ENCODE data around the gene CXorf38. TPM values are rescaled to one million over a fixed set of nuclear protein-coding genes. Genes with fewer than 3 reads are reported as not detected.
"Not testable (repeated sequence)": the region's sequence is repeated elsewhere in the genome, so short reads cannot be mapped to it uniquely, and the experiment has no call there.

Gene CXorf38
- polyA plus RNA-seq, 2 of the 4 experiments (the other 2 are of a cell fraction): 9.8 to 14.3 TPM

DNA sequence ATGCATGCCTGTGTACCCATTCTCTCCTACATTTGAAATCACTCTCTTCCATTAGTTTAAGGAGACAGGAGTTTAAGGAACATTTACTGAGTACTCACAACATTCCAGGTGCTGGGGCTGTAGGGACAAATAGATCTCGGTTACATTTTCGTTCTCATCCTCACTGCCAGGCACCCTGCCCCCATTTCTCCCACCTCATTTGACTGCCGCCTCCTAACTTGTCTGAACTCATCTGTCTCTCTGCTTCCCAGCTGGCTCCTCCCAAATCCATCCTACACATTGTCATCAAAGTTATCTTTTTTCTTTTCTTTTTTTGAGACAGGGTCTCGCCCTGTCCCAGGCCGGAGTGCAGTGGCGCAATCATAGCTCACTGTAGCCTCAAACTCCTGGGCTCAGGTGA, 43.9 kb downstream of the CXorf38 start:
- H3K27ac ChIP-seq: no peak overlapping the region
- H3K4me1 ChIP-seq: no peaks in the 10 kb centered on the region
- no peak overlapping the region for H3K4me2 ChIP-seq
- no peak overlapping the region for H3K4me3 ChIP-seq
- ChIA-PET CTCF (interaction anchor here (1.1 to 1.4 kb wide), 2 partner anchors 28 to 59 kb away, joined by 3 read pairs; no protein-coding TSS in a partner anchor), POLR2A (no interaction called here)
- no peaks in the 10 kb centered on the region for H3K9me3 ChIP-seq
- no peak for DNase-seq (ENCODE audit: low read depth in 1 of 2, low spot score in 1 of 2)
- no peak for ATAC-seq
- FAIRE-seq: no peak
- TF ChIP-seq POLR2A (IDR thresholded peaks at IDR 0.05; ENCODE audit: low read length): no peak
- 97% methylated on average over 6 of the region's 6 CpGs for WGBS (ENCODE audit: missing lambda C conversion rate)

DNA sequence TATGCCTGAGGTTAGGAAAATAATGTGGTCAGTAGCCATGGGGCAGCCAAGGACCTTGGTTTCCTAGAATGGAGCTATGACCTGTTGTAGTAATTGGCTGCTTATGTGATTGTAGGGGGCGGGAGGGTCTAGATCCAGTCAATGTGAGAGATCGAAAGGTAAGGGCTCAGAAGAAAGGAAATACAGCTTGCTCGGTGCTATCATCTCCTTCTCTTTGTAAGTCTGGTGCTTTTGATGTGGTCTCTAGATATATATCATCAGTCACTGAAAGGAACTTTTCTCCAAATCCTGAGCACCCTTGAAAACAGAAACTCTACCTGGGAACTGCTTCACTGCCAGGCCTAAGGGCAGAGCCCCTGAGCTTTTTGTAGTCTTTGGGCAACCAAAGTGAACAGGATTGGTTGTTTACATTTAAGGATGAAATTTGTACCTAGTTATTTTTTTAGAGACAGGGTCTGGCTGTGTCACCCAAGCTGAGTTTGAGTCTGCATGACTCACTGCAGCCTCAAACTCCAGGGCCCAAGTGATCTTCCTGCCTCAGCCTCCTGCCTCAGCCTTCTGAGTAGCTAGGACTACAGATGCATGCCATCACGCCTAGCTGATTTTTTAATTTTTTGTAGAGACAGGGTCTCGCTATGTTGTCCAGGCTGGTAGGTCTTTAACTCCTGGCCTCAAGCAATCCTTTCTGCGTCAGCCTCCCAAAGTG, 57.6 kb downstream of the CXorf38 start:
- FAIRE-seq; CTCF ChIA-PET; H3K4me1 ChIP-seq; H3K4me3 ChIP-seq; H3K9me3 ChIP-seq; ATAC-seq; H3K27ac ChIP-seq; POLR2A ChIA-PET; DNase-seq (ENCODE audit: low read depth in 1 of 2, low spot score in 1 of 2); H3K4me2 ChIP-seq: not testable (repeated sequence)
- WGBS (ENCODE audit: missing lambda C conversion rate): 98% methylated on average over 6 of the region's 6 CpGs

DNA sequence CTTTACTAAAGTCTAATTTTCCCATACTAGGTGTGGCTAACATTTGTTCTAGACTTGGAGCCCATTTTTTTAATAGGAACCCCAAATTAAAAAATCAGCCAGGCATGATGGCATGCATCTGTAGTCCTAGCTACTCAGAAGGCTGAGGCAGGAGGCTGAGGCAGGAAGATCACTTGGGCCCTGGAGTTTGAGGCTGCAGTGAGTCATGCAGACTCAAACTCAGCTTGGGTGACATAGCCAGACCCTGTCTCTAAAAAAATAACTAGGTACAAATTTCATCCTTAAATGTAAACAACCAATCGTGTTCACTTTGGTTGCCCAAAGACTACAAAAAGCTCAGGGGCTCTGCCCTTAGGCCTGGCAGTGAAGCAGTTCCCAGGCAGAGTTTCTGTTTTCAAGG, 59.7 kb downstream of the CXorf38 start:
- CTCF ChIA-PET; H3K9me3 ChIP-seq; POLR2A ChIA-PET; FAIRE-seq; H3K4me1 ChIP-seq; H3K4me2 ChIP-seq; H3K4me3 ChIP-seq; DNase-seq (ENCODE audit: low read depth in 1 of 2, low spot score in 1 of 2); ATAC-seq; H3K27ac ChIP-seq: not testable (repeated sequence)
- WGBS (ENCODE audit: missing lambda C conversion rate): 23% methylated on average over 1 of the region's 1 CpG

DNA sequence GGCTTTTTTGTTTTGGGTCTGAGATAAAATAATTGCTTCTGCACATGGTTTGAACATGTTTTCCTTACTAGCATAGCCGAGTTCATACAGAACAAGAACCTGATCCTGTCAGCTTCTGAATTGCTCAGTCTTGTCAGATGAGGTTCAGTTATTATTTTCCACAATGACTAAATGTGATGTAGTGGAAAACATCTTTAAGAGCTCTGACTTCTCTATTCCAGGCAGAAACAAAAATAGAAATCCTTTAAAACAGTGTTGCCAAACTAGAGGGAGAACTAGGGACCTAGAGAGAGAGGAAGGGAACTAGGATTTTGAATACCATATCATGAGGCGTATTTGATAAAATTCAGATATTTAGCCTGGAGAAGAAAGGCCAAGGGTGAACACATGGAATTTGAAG, 64.5 kb downstream of the CXorf38 start:
- 88% methylated on average over 2 of the region's 2 CpGs for WGBS (ENCODE audit: missing lambda C conversion rate)
- no peaks in the 10 kb centered on the region for H3K9me3 ChIP-seq
- TF ChIP-seq POLR2A (IDR thresholded peaks at IDR 0.05; ENCODE audit: low read length): no peak
- TF ChIP-seq, protein P1, sequence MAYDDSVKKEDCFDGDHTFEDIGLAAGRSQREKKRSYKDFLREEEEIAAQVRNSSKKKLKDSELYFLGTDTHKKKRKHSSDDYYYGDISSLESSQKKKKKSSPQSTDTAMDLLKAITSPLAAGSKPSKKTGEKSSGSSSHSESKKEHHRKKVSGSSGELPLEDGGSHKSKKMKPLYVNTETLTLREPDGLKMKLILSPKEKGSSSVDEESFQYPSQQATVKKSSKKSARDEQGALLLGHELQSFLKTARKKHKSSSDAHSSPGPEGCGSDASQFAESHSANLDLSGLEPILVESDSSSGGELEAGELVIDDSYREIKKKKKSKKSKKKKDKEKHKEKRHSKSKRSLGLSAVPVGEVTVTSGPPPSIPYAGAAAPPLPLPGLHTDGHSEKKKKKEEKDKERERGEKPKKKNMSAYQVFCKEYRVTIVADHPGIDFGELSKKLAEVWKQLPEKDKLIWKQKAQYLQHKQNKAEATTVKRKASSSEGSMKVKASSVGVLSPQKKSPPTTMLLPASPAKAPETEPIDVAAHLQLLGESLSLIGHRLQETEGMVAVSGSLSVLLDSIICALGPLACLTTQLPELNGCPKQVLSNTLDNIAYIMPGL (CRISPR knock-in tag; IDR thresholded peaks at IDR 0.05; ENCODE audit: borderline replicate concordance): no peak
- TF ChIP-seq CHD4 (IDR thresholded peaks at IDR 0.05; ENCODE audit: borderline replicate concordance): no peak
- no peak for TF ChIP-seq FOSB (CRISPR knock-in tag; IDR thresholded peaks at IDR 0.05)
- TF ChIP-seq CHD2 (IDR thresholded peaks at IDR 0.05; ENCODE audit: low read length, partially characterized antibody): no peak
- H3K4me1 ChIP-seq: peaks cover 12% of the 10 kb centered on the region; the same call in 2 of the 3 replicates
- no peak for DNase-seq (ENCODE audit: low read depth in 1 of 2, low spot score in 1 of 2)
- FAIRE-seq: no peak
- no peak for ATAC-seq
- POLR2A ChIA-PET: no interaction called here
- no peak overlapping the region for H3K27ac ChIP-seq
- CTCF ChIA-PET: interaction anchor here (2.0 kb wide), 1 partner anchor 9 kb away, joined by 5 read pairs; no protein-coding TSS in a partner anchor
- H3K4me2 ChIP-seq: no peak overlapping the region
- no peak overlapping the region for H3K4me3 ChIP-seq

DNA sequence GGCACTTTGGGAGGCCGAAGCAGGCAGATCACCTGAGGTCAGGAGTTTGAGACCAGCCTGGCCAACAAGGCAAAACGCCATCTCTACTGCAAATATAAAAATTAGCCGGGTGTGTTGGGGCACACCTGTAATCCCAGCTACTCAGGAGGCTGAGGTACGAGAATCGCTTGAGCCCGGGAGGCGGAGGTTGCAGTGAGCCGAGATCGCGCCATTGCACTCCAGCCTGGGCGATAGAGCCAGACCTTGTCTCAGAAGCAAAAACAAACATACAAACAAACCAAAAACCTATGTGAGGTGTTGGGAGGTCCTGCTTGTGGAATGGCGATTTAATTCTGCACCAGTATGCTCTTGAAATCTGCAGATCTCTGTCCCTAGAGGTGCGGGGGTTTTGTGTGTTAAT, 65.2 kb downstream of the CXorf38 start:
- POLR2A ChIA-PET; H3K27ac ChIP-seq; DNase-seq (ENCODE audit: low read depth in 1 of 2, low spot score in 1 of 2); ATAC-seq; H3K4me1 ChIP-seq; H3K9me3 ChIP-seq; FAIRE-seq: not testable (repeated sequence)
- 95% methylated on average over 13 of the region's 13 CpGs for WGBS (ENCODE audit: missing lambda C conversion rate)
- Histone ChIP-seq H3K4me2 (peak overlapping the region; percentile 91), H3K4me3 (peak overlapping the region; percentile 87; the same call in 2 of the 3 replicates)
- CTCF ChIA-PET: interaction anchor here (2.0 kb wide), 1 partner anchor 8 kb away, joined by 5 read pairs; no protein-coding TSS in a partner anchor

DNA sequence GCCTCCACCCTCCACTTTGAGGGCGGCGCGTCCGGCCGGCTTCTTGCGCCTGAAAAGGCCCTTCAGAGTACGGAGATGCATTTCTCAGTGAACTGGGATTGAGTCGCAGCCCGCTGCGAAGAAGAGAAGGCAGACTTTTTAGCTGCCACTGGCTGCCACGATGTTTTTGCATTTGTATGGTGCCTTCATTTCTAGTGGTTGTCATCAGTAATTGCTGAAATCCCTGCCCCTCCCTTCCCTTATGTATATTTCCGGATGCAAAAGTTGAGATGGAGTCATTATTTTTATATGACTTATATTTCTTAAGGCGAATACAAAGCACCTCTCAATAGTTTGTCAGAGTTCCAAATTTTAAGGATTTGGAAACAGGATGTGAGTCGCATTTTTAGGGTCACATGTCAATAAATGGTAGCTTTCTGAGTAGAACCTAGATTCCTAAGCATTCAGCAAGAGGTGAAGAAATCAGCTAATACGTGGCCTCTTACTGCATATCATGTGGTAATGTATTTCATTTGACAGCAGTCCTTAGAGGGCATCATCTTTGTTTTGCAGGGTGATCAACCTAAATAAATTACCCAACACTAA, 65.9 kb downstream of the CXorf38 start:
- ChIA-PET CTCF (no interaction called here), POLR2A (interaction anchor here (1.0 kb wide), 1 partner anchor 13 kb away, joined by 3 read pairs; no protein-coding TSS in a partner anchor)
- FAIRE-seq: no peak
- Histone ChIP-seq H3K27ac (peak overlapping the region; percentile 80 to 96), H3K4me3 (peak overlapping the region; percentile 87), H3K4me1 (peaks cover 6% of the 10 kb centered on the region; the same call in 2 of the 3 replicates), H3K9me3 (no peaks in the 10 kb centered on the region), H3K4me2 (peak overlapping the region; percentile 91)
- ATAC-seq: peak; percentile 6 to 11; a peak in 2 of 6 replicates
- WGBS (ENCODE audit: missing lambda C conversion rate): 4% methylated on average over 9 of the region's 15 CpGs
- DNase-seq (ENCODE audit: low read depth in 1 of 2, low spot score in 1 of 2): peak in 1 of 2 experiments; percentile 14
- TF ChIP-seq, protein P2, sequence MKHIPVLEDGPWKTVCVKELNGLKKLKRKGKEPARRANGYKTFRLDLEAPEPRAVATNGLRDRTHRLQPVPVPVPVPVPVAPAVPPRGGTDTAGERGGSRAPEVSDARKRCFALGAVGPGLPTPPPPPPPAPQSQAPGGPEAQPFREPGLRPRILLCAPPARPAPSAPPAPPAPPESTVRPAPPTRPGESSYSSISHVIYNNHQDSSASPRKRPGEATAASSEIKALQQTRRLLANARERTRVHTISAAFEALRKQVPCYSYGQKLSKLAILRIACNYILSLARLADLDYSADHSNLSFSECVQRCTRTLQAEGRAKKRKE (CRISPR knock-in tag; IDR thresholded peaks at IDR 0.05; ENCODE audit: low read depth): no peak
- no peak for TF ChIP-seq HDAC2 (IDR thresholded peaks at IDR 0.05)
- TF ChIP-seq, protein P3, sequence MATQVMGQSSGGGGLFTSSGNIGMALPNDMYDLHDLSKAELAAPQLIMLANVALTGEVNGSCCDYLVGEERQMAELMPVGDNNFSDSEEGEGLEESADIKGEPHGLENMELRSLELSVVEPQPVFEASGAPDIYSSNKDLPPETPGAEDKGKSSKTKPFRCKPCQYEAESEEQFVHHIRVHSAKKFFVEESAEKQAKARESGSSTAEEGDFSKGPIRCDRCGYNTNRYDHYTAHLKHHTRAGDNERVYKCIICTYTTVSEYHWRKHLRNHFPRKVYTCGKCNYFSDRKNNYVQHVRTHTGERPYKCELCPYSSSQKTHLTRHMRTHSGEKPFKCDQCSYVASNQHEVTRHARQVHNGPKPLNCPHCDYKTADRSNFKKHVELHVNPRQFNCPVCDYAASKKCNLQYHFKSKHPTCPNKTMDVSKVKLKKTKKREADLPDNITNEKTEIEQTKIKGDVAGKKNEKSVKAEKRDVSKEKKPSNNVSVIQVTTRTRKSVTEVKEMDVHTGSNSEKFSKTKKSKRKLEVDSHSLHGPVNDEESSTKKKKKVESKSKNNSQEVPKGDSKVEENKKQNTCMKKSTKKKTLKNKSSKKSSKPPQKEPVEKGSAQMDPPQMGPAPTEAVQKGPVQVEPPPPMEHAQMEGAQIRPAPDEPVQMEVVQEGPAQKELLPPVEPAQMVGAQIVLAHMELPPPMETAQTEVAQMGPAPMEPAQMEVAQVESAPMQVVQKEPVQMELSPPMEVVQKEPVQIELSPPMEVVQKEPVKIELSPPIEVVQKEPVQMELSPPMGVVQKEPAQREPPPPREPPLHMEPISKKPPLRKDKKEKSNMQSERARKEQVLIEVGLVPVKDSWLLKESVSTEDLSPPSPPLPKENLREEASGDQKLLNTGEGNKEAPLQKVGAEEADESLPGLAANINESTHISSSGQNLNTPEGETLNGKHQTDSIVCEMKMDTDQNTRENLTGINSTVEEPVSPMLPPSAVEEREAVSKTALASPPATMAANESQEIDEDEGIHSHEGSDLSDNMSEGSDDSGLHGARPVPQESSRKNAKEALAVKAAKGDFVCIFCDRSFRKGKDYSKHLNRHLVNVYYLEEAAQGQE (IDR thresholded peaks at IDR 0.05): no peak
- no peak for TF ChIP-seq HOXB13 (CRISPR knock-in tag; IDR thresholded peaks at IDR 0.05; ENCODE audit: low read depth)
- TF ChIP-seq CBX8 (IDR thresholded peaks at IDR 0.05): no peak
- TF ChIP-seq TP53 (CRISPR knock-in tag; IDR thresholded peaks at IDR 0.05): no peak
- TF ChIP-seq SMC3 (IDR thresholded peaks at IDR 0.05): no peak
- no peak for TF ChIP-seq RNF2 (IDR thresholded peaks at IDR 0.05; ENCODE audit: borderline replicate concordance, low read depth)
- no peak for TF ChIP-seq CHD4 (IDR thresholded peaks at IDR 0.05; ENCODE audit: borderline replicate concordance)
- no peak for TF ChIP-seq NPAS2 (CRISPR knock-in tag; IDR thresholded peaks at IDR 0.05; ENCODE audit: borderline replicate concordance)
- no peak for TF ChIP-seq HEYL (CRISPR knock-in tag; IDR thresholded peaks at IDR 0.05)
